HEK293 (cell line): ENCODE measurements around the gene AFG3L2.
A peak's percentile ranks its signal among the peaks of the same experiment; 100 is the strongest.

Experiments
- CTCF ChIA-PET: fragments of 350-600 bp; formaldehyde crosslinking; extraction: SDS; loops from one replicate; lab custom pipeline; 2021; ENCODE audit warnings: antibody characterized with exemption; lab: Yijun Ruan, JAX
- POLR2A ChIA-PET: fragments of 300-600 bp; formaldehyde crosslinking; extraction: SDS; loops from one replicate; lab custom pipeline; 2020; ENCODE audit warnings: antibody characterized with exemption, inconsistent platforms; lab: Yijun Ruan, JAX
- H3K27ac ChIP-seq: fragments of 200-500 bp; sonication (Bioruptor generic); 2 replicates; pipeline ENCODE4 v1.5.1; 2014; ENCODE audit warnings: low read depth, low read length, control low read depth, inconsistent platforms; ENCODE audit errors: extremely low read depth
- H3K36me3 ChIP-seq, 2 experiments: fragments of 200-500 bp in 1 of 2; sonication (Bioruptor generic) in 1 of 2; 1 replicate in 1 of 2; 2 replicates in 1 of 2; pipeline ENCODE4 v1.5.1; 2014 to 2017; ENCODE audit warnings: inconsistent platforms in 2 of 2, low read length in 2 of 2; ENCODE audit not compliant: control insufficient read depth in 2 of 2, insufficient read depth in 1 of 2
- H3K4me1 ChIP-seq: fragments of 200-500 bp; sonication (Bioruptor generic); 2 replicates; pipeline ENCODE4 v1.5.1; 2014; ENCODE audit warnings: mild to moderate bottlenecking, low read length, inconsistent platforms; ENCODE audit not compliant: control insufficient read depth, insufficient read depth
- H3K4me3 ChIP-seq: 2 replicates; pipeline ENCODE4 v1.5.1; 2011; ENCODE audit warnings: low read depth, mild to moderate bottlenecking, control low read depth, low read length, moderate library complexity
- H3K9me3 ChIP-seq: fragments of 200-500 bp; sonication (Bioruptor generic); 2 replicates; pipeline ENCODE4 v1.5.1; 2014; ENCODE audit warnings: low read depth, low read length, inconsistent platforms; ENCODE audit not compliant: control insufficient read depth, insufficient read depth
- BCL11A ChIP-seq: fragments of 450-650 bp; formaldehyde crosslinking; IDR thresholded peaks from 2 replicates; pipeline ENCODE4 v1.5.1; 2016; ENCODE audit warnings: low read depth, missing biosample characterization, missing genetic modification characterization
- GLIS1 ChIP-seq: fragments of 450-650 bp; formaldehyde crosslinking; IDR thresholded peaks from 2 replicates; pipeline ENCODE4 v1.5.1; 2016; ENCODE audit warnings: missing biosample characterization, missing genetic modification characterization
- PRDM1 ChIP-seq: fragments of 450-650 bp; formaldehyde crosslinking; IDR thresholded peaks from 2 replicates; pipeline ENCODE4; 2016; ENCODE audit warnings: missing biosample characterization, missing genetic modification characterization
- ZFP69B ChIP-seq: fragments of 450-650 bp; formaldehyde crosslinking; IDR thresholded peaks from 2 replicates; pipeline ENCODE4 v1.5.1; 2016; ENCODE audit warnings: missing biosample characterization, missing genetic modification characterization
- ZNF121 ChIP-seq: fragments of 450-650 bp; formaldehyde crosslinking; IDR thresholded peaks from 2 replicates; pipeline ENCODE4 v1.5.1; 2016; ENCODE audit warnings: missing biosample characterization, missing genetic modification characterization
- ZNF169 ChIP-seq: fragments of 450-650 bp; formaldehyde crosslinking; IDR thresholded peaks from 2 replicates; pipeline ENCODE4 v1.5.1; 2016; ENCODE audit warnings: missing biosample characterization, missing genetic modification characterization
- ZNF19 ChIP-seq: fragments of 450-650 bp; formaldehyde crosslinking; IDR thresholded peaks from 2 replicates; pipeline ENCODE4; 2016; ENCODE audit warnings: missing biosample characterization, missing genetic modification characterization, low read depth
- ZNF24 ChIP-seq: fragments of 450-650 bp; formaldehyde crosslinking; IDR thresholded peaks from 2 replicates; pipeline ENCODE4 v1.5.1; 2016; ENCODE audit warnings: missing biosample characterization, missing genetic modification characterization
- ZNF335 ChIP-seq: fragments of 450-650 bp; formaldehyde crosslinking; conservative IDR thresholded peaks from 2 replicates; pipeline ENCODE4 v1.5.1; 2016; ENCODE audit warnings: missing biosample characterization, missing genetic modification characterization
- ZNF670 ChIP-seq: fragments of 450-650 bp; formaldehyde crosslinking; IDR thresholded peaks from 2 replicates; pipeline ENCODE4 v1.5.1; 2016; ENCODE audit warnings: missing biosample characterization, missing genetic modification characterization, low read depth
- ZNF701 ChIP-seq: fragments of 450-650 bp; formaldehyde crosslinking; IDR thresholded peaks from 2 replicates; pipeline ENCODE4 v1.5.1; 2016; ENCODE audit warnings: missing biosample characterization, missing genetic modification characterization
- TF ChIP-seq, protein P1 (sequence below): fragments of 450-650 bp; formaldehyde crosslinking; IDR thresholded peaks from 2 replicates; pipeline ENCODE4 v1.5.1; 2016; ENCODE audit warnings: missing biosample characterization, missing genetic modification characterization
- TF ChIP-seq, protein P2 (sequence below): fragments of 450-650 bp; formaldehyde crosslinking; IDR thresholded peaks from 2 replicates; pipeline ENCODE4 v1.5.1; 2016; ENCODE audit warnings: missing biosample characterization, missing genetic modification characterization, low read depth
- TF ChIP-seq, protein P3 (sequence below): fragments of 450-650 bp; formaldehyde crosslinking; IDR thresholded peaks from 2 replicates; pipeline ENCODE4 v1.5.1; 2016; ENCODE audit warnings: missing biosample characterization, missing genetic modification characterization

The AFG3L2 gene

DNA sequence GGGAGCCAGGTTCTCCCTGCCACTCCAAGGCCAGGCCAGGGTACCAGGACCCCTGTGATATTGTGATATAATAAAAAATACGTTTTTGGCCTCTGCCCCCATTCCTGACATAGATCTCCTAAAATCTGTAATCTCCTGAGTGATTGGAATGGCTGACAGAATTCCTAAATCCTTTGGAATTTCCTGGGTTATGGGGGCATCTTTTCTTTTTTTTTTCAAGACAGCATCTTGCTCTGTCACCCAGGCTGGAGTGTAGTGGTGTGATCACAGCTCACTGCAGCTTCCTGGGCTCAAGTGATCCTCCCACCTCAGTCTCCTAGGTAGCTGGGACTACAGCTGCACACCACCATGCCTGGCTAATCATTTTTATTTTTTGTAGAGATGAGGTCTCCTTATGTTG lies 95.2 kb downstream of the AFG3L2 start:
- ChIA-PET CTCF (interaction anchor here (0.6 to 4.1 kb wide), 5 partner anchors 10 to 1516 kb away, joined by 3 to 40 read pairs (median 6); no protein-coding TSS in a partner anchor), POLR2A (interaction anchor here (1.1 kb wide), 1 partner anchor 95 kb away, joined by 3 read pairs; the partner anchor contains the start of gene AFG3L2)
- Histone ChIP-seq H3K4me3 (no peak overlapping the region), H3K27ac (no peak overlapping the region), H3K4me1 (no peaks in the 10 kb centered on the region), H3K9me3 (no peaks in the 10 kb centered on the region), H3K36me3 (no peaks in the 10 kb centered on the region)
- TF ChIP-seq BCL11A (tag by site-specific recombination) (no peak), ZNF335 (tag by site-specific recombination) (no peak), ZNF24 (tag by site-specific recombination) (no peak), ZNF121 (tag by site-specific recombination) (no peak), ZNF169 (no peak), ZNF701 (tag by site-specific recombination) (no peak), ZFP69B (no peak), ZNF19 (tag by site-specific recombination) (no peak)
- TF ChIP-seq, protein P1, sequence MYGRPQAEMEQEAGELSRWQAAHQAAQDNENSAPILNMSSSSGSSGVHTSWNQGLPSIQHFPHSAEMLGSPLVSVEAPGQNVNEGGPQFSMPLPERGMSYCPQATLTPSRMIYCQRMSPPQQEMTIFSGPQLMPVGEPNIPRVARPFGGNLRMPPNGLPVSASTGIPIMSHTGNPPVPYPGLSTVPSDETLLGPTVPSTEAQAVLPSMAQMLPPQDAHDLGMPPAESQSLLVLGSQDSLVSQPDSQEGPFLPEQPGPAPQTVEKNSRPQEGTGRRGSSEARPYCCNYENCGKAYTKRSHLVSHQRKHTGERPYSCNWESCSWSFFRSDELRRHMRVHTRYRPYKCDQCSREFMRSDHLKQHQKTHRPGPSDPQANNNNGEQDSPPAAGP (tag by site-specific recombination) = no peak
- TF ChIP-seq, protein P2, sequence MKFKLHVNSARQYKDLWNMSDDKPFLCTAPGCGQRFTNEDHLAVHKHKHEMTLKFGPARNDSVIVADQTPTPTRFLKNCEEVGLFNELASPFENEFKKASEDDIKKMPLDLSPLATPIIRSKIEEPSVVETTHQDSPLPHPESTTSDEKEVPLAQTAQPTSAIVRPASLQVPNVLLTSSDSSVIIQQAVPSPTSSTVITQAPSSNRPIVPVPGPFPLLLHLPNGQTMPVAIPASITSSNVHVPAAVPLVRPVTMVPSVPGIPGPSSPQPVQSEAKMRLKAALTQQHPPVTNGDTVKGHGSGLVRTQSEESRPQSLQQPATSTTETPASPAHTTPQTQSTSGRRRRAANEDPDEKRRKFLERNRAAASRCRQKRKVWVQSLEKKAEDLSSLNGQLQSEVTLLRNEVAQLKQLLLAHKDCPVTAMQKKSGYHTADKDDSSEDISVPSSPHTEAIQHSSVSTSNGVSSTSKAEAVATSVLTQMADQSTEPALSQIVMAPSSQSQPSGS (tag by site-specific recombination) = no peak
- TF ChIP-seq, protein P3, sequence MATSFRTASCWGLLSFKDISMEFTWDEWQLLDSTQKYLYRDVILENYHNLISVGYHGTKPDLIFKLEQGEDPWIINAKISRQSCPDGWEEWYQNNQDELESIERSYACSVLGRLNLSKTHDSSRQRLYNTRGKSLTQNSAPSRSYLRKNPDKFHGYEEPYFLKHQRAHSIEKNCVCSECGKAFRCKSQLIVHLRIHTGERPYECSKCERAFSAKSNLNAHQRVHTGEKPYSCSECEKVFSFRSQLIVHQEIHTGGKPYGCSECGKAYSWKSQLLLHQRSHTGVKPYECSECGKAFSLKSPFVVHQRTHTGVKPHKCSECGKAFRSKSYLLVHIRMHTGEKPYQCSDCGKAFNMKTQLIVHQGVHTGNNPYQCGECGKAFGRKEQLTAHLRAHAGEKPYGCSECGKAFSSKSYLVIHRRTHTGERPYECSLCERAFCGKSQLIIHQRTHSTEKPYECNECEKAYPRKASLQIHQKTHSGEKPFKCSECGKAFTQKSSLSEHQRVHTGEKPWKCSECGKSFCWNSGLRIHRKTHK (tag by site-specific recombination) = no peak

DNA sequence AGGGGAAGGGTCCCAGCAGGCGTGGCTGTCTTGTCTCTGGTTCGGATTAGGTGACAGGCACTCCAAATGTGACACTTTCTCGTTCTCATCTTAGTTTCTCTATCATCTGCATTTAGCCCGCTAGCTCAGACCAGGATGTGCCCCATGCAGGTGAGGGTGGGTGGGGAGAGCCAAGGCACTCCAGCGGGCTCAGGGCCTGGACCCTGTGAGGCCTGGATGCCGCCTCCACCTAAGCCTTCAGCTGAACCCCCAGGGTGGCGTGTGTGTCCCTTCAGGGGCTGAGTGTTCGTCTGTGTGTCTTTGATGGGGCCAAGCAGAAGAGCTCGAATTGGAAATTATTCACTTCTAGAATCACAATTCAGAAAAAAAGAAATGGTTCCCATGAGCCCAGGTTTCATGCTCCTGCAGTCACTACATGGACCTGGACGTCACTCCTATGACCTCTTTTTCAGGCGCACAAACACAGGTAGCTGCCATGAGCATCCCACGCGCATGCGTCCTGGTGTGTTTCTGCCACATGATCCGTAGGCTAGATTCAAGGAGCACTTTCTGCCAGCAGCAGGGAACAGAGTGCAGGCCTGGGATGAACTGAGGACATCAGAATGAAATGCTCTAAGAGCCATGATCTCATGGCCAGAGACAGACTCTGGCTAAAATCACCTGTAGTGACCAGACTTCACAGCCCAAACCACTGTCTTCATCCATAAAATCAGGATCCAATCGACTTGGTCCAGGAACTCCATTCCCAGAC lies 97.1 kb downstream of the AFG3L2 start:
- POLR2A ChIA-PET = interaction anchor here (0.6 to 2.4 kb wide), 4 partner anchors 8 to 87 kb away, joined by 3 to 10 read pairs (median 4); no protein-coding TSS in a partner anchor
- H3K4me1 ChIP-seq = no peaks in the 10 kb centered on the region
- no peak overlapping the region for H3K4me3 ChIP-seq
- CTCF ChIA-PET = interaction anchor here (1.4 to 3.5 kb wide), 4 partner anchors 8 to 48 kb away, joined by 7 to 15 read pairs (median 11); no protein-coding TSS in a partner anchor
- no peak overlapping the region for H3K27ac ChIP-seq
- no peaks in the 10 kb centered on the region for H3K9me3 ChIP-seq
- no peaks in the 10 kb centered on the region for H3K36me3 ChIP-seq
- TF ChIP-seq GLIS1 (tag by site-specific recombination) = peak; percentile 19; the same call in 1 of the 2 replicates
- TF ChIP-seq ZNF121 (tag by site-specific recombination) = no peak
- TF ChIP-seq ZNF670 (tag by site-specific recombination) = no peak
- TF ChIP-seq PRDM1 = no peak
